WTC11 (cell line): ENCODE measurements around the gene UBE2R2. TPM values are rescaled to one million over a fixed set of nuclear protein-coding genes. Genes with fewer than 3 reads are reported as not detected.
A peak's percentile ranks its signal among the peaks of the same experiment; 100 is the strongest.

Source experiments
- ATAC-seq: fragments of 200-7000 bp; cut with Tn5 transposase; 2 replicates; pipeline ENCODE4 v1.10.0; 2021; ENCODE audit warnings: mild to moderate bottlenecking, moderate library complexity
- CTCF ChIA-PET: fragments of 300-600 bp; sonication (Branson Sonifier 250); formaldehyde crosslinking; loops from one replicate; lab custom pipeline; 2021; ENCODE audit warnings: antibody characterized with exemption; lab: Charles Lee
- POLR2A ChIA-PET: fragments of 350-600 bp; sonication (Branson Sonifier 250); formaldehyde crosslinking; loops from one replicate; lab custom pipeline; 2021; ENCODE audit warnings: antibody characterized with exemption; lab: Charles Lee
- DNase-seq: peaks from one replicate; pipeline ENCODE4 v3.0.0; 2021; ENCODE audit warnings: low spot score
- H3K27ac Mint-ChIP-seq: 2 replicates; pipeline ENCODE4 v1.8.0; 2021; ENCODE audit warnings: mixed read lengths
- H3K27me3 Mint-ChIP-seq: 2 replicates; pipeline ENCODE4 v1.8.0; 2021; ENCODE audit warnings: low read depth, mild to moderate bottlenecking, moderate library complexity, mixed read lengths
- H3K36me3 Mint-ChIP-seq: 2 replicates; pipeline ENCODE4 v1.8.0; 2021; ENCODE audit warnings: mixed read lengths
- H3K4me1 Mint-ChIP-seq: 2 replicates; pipeline ENCODE4 v1.8.0; 2022; ENCODE audit warnings: mixed read lengths
- H3K4me3 Mint-ChIP-seq: 2 replicates; pipeline ENCODE4 v1.8.0; 2021; ENCODE audit warnings: mild to moderate bottlenecking, moderate library complexity, mixed read lengths
- H3K9me3 Mint-ChIP-seq: 2 replicates; pipeline ENCODE4 v1.8.0; 2021; ENCODE audit warnings: mixed read lengths
- CREM ChIP-seq: sonication (generic); formaldehyde crosslinking; IDR thresholded peaks from 2 replicates; pipeline ENCODE4 v1.8.1; 2022; ENCODE audit warnings: mild to moderate bottlenecking, missing genetic modification reagents, moderate library complexity
- EMX1 ChIP-seq: fragments of 250-450 bp; sonication (Bioruptor Pico); IDR thresholded peaks from 2 replicates; pipeline ENCODE4 v1.8.0; 2021; ENCODE audit warnings: mild to moderate bottlenecking
- ETV6 ChIP-seq: sonication (generic); formaldehyde crosslinking; IDR thresholded peaks from 2 replicates; pipeline ENCODE4 v1.8.1; 2022; ENCODE audit warnings: mild to moderate bottlenecking, missing genetic modification reagents
- ZNF232 ChIP-seq: sonication (generic); formaldehyde crosslinking; IDR thresholded peaks from 2 replicates; pipeline ENCODE4 v1.8.0; 2022; ENCODE audit warnings: mild to moderate bottlenecking, missing genetic modification reagents
- ZNF396 ChIP-seq: fragments of 250-450 bp; sonication (Bioruptor Pico); IDR thresholded peaks from 2 replicates; pipeline ENCODE4 v1.8.0; 2021; ENCODE audit warnings: mild to moderate bottlenecking, moderate library complexity, borderline replicate concordance
- total RNA-seq: library from RNA; stranded (reverse); gene quantifications from 3 replicates; pipeline ENCODE4 v1.2.3, GENCODE V29; 2021
- TF ChIP-seq, protein P1 (sequence below): sonication (generic); formaldehyde crosslinking; IDR thresholded peaks from 2 replicates; pipeline ENCODE4 v1.8.1; 2022; ENCODE audit warnings: missing genetic modification reagents, borderline replicate concordance
- TF ChIP-seq, protein P2 (sequence below): sonication (generic); formaldehyde crosslinking; IDR thresholded peaks from 2 replicates; pipeline ENCODE4 v1.8.0; 2022; ENCODE audit warnings: mild to moderate bottlenecking, missing genetic modification reagents
- TF ChIP-seq, protein P3 (sequence below): sonication (generic); formaldehyde crosslinking; IDR thresholded peaks from 2 replicates; pipeline ENCODE4 v1.8.1; 2022; ENCODE audit warnings: mild to moderate bottlenecking, missing genetic modification reagents, moderate library complexity, borderline replicate concordance
- TF ChIP-seq, protein P4 (sequence below): sonication (generic); formaldehyde crosslinking; IDR thresholded peaks from 2 replicates; pipeline ENCODE4 v1.8.0; 2023; ENCODE audit warnings: missing genetic modification reagents
- TF ChIP-seq, protein P5 (sequence below): sonication (generic); formaldehyde crosslinking; IDR thresholded peaks from 2 replicates; pipeline ENCODE4 v1.8.0; 2023; ENCODE audit warnings: missing genetic modification reagents, mild to moderate bottlenecking, borderline replicate concordance
- TF ChIP-seq, protein P6 (sequence below): fragments of 200-600 bp; IDR thresholded peaks from 2 replicates; pipeline ENCODE4 v1.8.0; 2022; ENCODE audit warnings: antibody characterized with exemption

Gene UBE2R2
- total RNA-seq, 1 experiment from 2014 or later: 45.0 TPM

DNA sequence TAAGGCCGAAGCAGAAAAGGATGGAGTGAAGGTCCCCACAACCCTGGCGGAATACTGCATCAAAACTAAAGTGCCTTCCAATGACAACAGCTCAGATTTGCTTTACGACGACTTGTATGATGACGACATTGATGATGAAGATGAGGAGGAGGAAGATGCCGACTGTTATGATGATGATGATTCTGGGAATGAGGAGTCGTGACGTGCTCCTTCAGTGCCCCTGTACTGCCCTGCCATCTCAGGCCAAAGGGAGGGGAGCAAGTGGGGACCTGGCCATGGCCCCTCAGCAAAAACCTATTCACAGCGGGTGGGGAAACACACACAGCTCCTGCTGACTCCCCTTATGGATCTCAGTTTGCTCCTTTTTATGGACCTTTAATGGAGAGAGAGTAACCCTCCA is 100.1 kb downstream of the UBE2R2 start (continued):
- TF ChIP-seq CREM (CRISPR knock-in tag) (no peak), ETV6 (CRISPR knock-in tag) (no peak), EMX1 (no peak), ZNF232 (CRISPR knock-in tag) (no peak), ZNF396 (no peak)
- TF ChIP-seq, protein P1, sequence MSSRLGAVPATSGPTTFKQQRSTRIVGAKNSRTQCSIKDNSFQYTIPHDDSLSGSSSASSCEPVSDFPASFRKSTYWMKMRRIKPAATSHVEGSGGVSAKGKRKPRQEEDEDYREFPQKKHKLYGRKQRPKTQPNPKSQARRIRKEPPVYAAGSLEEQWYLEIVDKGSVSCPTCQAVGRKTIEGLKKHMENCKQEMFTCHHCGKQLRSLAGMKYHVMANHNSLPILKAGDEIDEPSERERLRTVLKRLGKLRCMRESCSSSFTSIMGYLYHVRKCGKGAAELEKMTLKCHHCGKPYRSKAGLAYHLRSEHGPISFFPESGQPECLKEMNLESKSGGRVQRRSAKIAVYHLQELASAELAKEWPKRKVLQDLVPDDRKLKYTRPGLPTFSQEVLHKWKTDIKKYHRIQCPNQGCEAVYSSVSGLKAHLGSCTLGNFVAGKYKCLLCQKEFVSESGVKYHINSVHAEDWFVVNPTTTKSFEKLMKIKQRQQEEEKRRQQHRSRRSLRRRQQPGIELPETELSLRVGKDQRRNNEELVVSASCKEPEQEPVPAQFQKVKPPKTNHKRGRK: no peak
- TF ChIP-seq, protein P2, sequence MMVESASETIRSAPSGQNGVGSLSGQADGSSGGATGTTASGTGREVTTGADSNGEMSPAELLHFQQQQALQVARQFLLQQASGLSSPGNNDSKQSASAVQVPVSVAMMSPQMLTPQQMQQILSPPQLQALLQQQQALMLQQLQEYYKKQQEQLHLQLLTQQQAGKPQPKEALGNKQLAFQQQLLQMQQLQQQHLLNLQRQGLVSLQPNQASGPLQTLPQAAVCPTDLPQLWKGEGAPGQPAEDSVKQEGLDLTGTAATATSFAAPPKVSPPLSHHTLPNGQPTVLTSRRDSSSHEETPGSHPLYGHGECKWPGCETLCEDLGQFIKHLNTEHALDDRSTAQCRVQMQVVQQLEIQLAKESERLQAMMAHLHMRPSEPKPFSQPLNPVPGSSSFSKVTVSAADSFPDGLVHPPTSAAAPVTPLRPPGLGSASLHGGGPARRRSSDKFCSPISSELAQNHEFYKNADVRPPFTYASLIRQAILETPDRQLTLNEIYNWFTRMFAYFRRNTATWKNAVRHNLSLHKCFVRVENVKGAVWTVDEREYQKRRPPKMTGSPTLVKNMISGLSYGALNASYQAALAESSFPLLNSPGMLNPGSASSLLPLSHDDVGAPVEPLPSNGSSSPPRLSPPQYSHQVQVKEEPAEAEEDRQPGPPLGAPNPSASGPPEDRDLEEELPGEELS (CRISPR knock-in tag): no peak
- TF ChIP-seq, protein P3, sequence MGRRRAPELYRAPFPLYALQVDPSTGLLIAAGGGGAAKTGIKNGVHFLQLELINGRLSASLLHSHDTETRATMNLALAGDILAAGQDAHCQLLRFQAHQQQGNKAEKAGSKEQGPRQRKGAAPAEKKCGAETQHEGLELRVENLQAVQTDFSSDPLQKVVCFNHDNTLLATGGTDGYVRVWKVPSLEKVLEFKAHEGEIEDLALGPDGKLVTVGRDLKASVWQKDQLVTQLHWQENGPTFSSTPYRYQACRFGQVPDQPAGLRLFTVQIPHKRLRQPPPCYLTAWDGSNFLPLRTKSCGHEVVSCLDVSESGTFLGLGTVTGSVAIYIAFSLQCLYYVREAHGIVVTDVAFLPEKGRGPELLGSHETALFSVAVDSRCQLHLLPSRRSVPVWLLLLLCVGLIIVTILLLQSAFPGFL (CRISPR knock-in tag): no peak
- TF ChIP-seq, protein P4, sequence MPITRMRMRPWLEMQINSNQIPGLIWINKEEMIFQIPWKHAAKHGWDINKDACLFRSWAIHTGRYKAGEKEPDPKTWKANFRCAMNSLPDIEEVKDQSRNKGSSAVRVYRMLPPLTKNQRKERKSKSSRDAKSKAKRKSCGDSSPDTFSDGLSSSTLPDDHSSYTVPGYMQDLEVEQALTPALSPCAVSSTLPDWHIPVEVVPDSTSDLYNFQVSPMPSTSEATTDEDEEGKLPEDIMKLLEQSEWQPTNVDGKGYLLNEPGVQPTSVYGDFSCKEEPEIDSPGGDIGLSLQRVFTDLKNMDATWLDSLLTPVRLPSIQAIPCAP (CRISPR knock-in tag): no peak

DNA sequence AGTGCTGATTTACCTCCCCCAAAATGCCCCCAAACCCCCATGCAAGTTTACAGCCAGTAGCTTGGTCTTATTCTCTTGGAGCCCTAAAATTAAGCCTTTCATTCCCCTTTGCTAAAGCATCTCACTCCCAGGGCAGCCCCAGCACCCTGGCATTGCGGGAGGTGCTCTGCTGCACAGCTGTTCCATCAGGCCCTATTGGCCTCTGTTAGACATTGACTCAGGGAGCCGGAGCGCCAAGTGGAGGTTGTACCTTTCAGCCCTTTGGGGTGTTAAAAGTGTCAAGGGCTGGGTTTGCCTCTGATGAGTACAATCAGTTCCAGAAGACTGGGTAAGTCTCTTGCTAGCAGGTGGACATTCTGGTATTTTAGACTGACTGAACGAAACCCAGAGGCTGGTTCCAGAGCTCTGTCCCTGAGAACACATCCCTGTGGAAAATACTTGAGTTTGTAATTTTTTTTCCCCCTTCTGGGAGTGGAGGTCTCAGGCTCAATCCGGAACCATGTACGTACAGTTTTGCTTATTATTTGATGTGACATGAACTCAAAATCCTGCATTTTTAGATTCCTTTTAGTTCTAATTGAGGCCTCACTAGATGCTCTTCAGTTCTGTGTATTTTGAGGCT is 102.4 kb downstream of the UBE2R2 start:
- Mint-ChIP-seq H3K4me3 (no peak overlapping the region), H3K27me3 (no peaks in the 10 kb centered on the region), H3K4me1 (peaks cover 45% of the 10 kb centered on the region), H3K9me3 (no peaks in the 10 kb centered on the region), H3K27ac (peak overlapping the region; percentile 88), H3K36me3 (peaks cover 39% of the 10 kb centered on the region)
- ChIA-PET POLR2A (no interaction called here), CTCF (interaction anchor here (1.3 to 1.5 kb wide), 3 partner anchors 155 to 485 kb away, joined by 3 to 4 read pairs (median 3); no protein-coding TSS in a partner anchor)
- DNase-seq: no peak
- ATAC-seq: no peak
- TF ChIP-seq, protein P5, sequence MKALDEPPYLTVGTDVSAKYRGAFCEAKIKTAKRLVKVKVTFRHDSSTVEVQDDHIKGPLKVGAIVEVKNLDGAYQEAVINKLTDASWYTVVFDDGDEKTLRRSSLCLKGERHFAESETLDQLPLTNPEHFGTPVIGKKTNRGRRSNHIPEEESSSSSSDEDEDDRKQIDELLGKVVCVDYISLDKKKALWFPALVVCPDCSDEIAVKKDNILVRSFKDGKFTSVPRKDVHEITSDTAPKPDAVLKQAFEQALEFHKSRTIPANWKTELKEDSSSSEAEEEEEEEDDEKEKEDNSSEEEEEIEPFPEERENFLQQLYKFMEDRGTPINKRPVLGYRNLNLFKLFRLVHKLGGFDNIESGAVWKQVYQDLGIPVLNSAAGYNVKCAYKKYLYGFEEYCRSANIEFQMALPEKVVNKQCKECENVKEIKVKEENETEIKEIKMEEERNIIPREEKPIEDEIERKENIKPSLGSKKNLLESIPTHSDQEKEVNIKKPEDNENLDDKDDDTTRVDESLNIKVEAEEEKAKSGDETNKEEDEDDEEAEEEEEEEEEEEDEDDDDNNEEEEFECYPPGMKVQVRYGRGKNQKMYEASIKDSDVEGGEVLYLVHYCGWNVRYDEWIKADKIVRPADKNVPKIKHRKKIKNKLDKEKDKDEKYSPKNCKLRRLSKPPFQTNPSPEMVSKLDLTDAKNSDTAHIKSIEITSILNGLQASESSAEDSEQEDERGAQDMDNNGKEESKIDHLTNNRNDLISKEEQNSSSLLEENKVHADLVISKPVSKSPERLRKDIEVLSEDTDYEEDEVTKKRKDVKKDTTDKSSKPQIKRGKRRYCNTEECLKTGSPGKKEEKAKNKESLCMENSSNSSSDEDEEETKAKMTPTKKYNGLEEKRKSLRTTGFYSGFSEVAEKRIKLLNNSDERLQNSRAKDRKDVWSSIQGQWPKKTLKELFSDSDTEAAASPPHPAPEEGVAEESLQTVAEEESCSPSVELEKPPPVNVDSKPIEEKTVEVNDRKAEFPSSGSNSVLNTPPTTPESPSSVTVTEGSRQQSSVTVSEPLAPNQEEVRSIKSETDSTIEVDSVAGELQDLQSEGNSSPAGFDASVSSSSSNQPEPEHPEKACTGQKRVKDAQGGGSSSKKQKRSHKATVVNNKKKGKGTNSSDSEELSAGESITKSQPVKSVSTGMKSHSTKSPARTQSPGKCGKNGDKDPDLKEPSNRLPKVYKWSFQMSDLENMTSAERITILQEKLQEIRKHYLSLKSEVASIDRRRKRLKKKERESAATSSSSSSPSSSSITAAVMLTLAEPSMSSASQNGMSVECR (CRISPR knock-in tag): no peak

DNA sequence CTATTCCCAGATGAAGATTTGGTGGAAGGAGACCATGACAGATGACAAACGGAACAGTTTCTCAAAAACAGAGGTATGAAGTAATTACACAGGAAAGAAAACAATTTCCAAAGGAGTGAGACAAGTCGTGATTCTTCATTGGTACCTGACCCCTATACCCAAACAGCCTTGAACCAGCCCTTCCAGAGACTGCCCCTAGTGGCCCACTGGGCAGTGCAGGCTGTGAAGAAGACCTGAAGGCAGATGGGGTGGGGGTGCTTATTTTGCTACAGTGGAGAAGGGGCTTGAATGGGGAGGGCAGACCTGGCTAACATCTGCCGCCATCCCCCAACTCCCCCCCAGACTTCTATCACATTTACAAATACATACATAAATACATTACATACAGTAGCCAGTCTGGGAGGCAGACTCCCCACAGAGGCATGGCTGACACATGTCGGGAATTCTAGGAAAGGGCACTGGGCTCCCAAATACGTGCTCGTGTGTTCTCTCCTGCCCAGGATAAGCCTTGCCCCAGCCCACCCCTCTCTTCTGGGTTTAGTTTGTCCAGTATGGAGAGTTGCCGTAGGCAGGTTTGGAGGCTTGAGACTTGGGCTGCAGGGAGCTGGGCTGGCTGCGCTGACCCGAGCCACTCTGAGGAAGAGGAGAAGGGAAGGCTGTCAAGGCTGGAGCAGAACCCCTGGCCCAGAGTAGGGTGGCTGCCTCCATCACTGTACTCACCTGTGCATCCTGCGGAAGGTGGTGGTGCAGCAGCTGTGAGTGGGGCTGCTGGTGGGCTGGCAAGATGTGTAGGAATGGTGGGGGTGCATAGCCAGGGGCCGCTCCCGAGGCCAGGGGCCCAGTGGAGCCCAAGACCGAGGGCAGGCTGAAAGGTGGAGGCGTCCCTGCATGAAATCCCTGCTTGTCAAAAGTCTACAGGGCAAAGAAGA is 105.3 kb downstream of the UBE2R2 start:
- Mint-ChIP-seq H3K36me3 (peaks cover 44% of the 10 kb centered on the region), H3K4me1 (peaks cover 33% of the 10 kb centered on the region), H3K9me3 (no peaks in the 10 kb centered on the region), H3K27me3 (no peaks in the 10 kb centered on the region), H3K4me3 (no peak overlapping the region), H3K27ac (no peak overlapping the region)
- POLR2A ChIA-PET: no interaction called here
- ATAC-seq (peak; percentile 71), DNase-seq (peak; percentile 70)
- CTCF ChIA-PET: no interaction called here
- TF ChIP-seq, protein P5 (CRISPR knock-in tag): no peak
- TF ChIP-seq, protein P6, sequence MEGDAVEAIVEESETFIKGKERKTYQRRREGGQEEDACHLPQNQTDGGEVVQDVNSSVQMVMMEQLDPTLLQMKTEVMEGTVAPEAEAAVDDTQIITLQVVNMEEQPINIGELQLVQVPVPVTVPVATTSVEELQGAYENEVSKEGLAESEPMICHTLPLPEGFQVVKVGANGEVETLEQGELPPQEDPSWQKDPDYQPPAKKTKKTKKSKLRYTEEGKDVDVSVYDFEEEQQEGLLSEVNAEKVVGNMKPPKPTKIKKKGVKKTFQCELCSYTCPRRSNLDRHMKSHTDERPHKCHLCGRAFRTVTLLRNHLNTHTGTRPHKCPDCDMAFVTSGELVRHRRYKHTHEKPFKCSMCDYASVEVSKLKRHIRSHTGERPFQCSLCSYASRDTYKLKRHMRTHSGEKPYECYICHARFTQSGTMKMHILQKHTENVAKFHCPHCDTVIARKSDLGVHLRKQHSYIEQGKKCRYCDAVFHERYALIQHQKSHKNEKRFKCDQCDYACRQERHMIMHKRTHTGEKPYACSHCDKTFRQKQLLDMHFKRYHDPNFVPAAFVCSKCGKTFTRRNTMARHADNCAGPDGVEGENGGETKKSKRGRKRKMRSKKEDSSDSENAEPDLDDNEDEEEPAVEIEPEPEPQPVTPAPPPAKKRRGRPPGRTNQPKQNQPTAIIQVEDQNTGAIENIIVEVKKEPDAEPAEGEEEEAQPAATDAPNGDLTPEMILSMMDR: peak; percentile 65
- TF ChIP-seq, all 79 proteins: peak for 1
